HepG2 (cell line): Measurements from ENCODE around the gene BLOC1S4. TPM values are rescaled to one million over a fixed set of nuclear protein-coding genes. Genes with fewer than 3 reads are reported as not detected.

Source experiments
- ATAC-seq: fragments of 200-7000 bp; cut with Tn5 transposase; 3 replicates; pipeline ENCODE4 v1.9.1; 2020; ENCODE audit warnings: mild to moderate bottlenecking, moderate library complexity
- BruUV-seq: library from RNA; stranded (reverse); fragments of 400-500 nt; replicated peaks from 2 replicates; lab custom pipeline; 2021; lab: Mats Ljungman, UMichigan
- CTCF ChIA-PET: fragments of 300-600 bp; formaldehyde crosslinking; extraction: SDS; loops from one replicate; lab custom pipeline; 2021; ENCODE audit warnings: low total read pairs, inconsistent platforms, low intra/inter-chr PET ratio; lab: Yijun Ruan, JAX
- POLR2A ChIA-PET: fragments of 350-600 bp; sonication (Branson Sonifier 250); formaldehyde crosslinking; loops from one replicate; lab custom pipeline; 2020; ENCODE audit warnings: antibody characterized with exemption, inconsistent platforms; lab: Yijun Ruan, JAX
- DNase-seq: peaks from one replicate; pipeline ENCODE4 v3.0.0-alpha.2; 2015; ENCODE audit warnings: low spot score
- FAIRE-seq: peaks from 3 replicates; lab custom pipeline; 2011; peaks lifted over from hg19 to GRCh38; lab: Jason Lieb, UNC
- H2AFZ ChIP-seq: one replicate; pipeline ENCODE4 v1.6.1; 2011; ENCODE audit warnings: low read length, inconsistent platforms
- H3K27ac ChIP-seq: fragments of 300-600 bp; 3 replicates; pipeline ENCODE4 v1.8.0; 2011; ENCODE audit warnings: mixed run types, mild to moderate bottlenecking, mixed read lengths, low read length, inconsistent platforms; ENCODE audit not compliant: insufficient read depth; ENCODE audit errors: extremely low read length
- H3K27me3 ChIP-seq, 2 experiments: fragments of 200-600 bp in 1 of 2; 2 replicates in 1 of 2; 3 replicates in 1 of 2; pipeline versions ENCODE4 v1.6.0 to v1.8.0; 2011; ENCODE audit warnings: low read length in 2 of 2, mild to moderate bottlenecking in 2 of 2, moderate library complexity in 2 of 2, inconsistent platforms in 1 of 2; ENCODE audit not compliant: insufficient read depth in 2 of 2, control insufficient read depth in 1 of 2
- H3K36me3 ChIP-seq, 2 experiments: fragments of 200-600 bp in 1 of 2; replicated peaks in 1 of 2; 2 replicates in 1 of 2; 3 replicates in 1 of 2; pipeline versions ENCODE4 v1.5.1 to v1.8.0; 2011; ENCODE audit warnings: low read length in 2 of 2, inconsistent platforms in 1 of 2; ENCODE audit not compliant: insufficient read depth in 2 of 2, control insufficient read depth in 1 of 2
- H3K4me1 ChIP-seq: 2 replicates; pipeline ENCODE4 v1.5.1; 2012; ENCODE audit warnings: low read length, inconsistent platforms; ENCODE audit not compliant: insufficient read depth
- H3K4me2 ChIP-seq: 2 replicates; pipeline ENCODE4 v1.6.0; 2011; ENCODE audit warnings: low read depth, low read length, inconsistent platforms
- H3K4me3 ChIP-seq, 3 experiments: fragments of 200-600 bp in 1 of 3; sonication (generic), shearing (Covaris generic) in 1 of 3; replicated peaks in 1 of 3; 2 replicates each; pipeline ENCODE4 v1.5.1; 2011 to 2016; ENCODE audit warnings: low read length in 3 of 3, inconsistent platforms in 2 of 3, low read depth in 2 of 3, mild to moderate bottlenecking in 2 of 3, control low read depth in 1 of 3, mixed read lengths in 1 of 3; ENCODE audit not compliant: insufficient read depth in 1 of 3
- H3K79me2 ChIP-seq: one replicate; pipeline ENCODE4 v1.6.1; 2011; ENCODE audit warnings: low read length, inconsistent platforms; ENCODE audit not compliant: insufficient read depth
- H3K9ac ChIP-seq: 2 replicates; pipeline ENCODE4 v1.6.0; 2011; ENCODE audit warnings: mild to moderate bottlenecking, low read depth, low read length, inconsistent platforms; ENCODE audit not compliant: insufficient read depth
- H3K9me3 ChIP-seq: 2 replicates; pipeline ENCODE4 v1.5.1; 2012; ENCODE audit warnings: mild to moderate bottlenecking, low read length
- H4K20me1 ChIP-seq: 2 replicates; pipeline ENCODE4 v1.6.0; 2011; ENCODE audit warnings: inconsistent platforms, mild to moderate bottlenecking, low read length, moderate library complexity; ENCODE audit not compliant: insufficient read depth
- MTA1 ChIP-seq: sonication (generic); formaldehyde crosslinking; IDR thresholded peaks from 2 replicates; pipeline ENCODE4 v1.4.0; 2020; ENCODE audit warnings: missing genetic modification reagents, mild to moderate bottlenecking, borderline replicate concordance
- PAX8 ChIP-seq: sonication (generic); formaldehyde crosslinking; IDR thresholded peaks from 2 replicates; pipeline ENCODE4 v1.8.0; 2022; ENCODE audit warnings: mild to moderate bottlenecking, missing genetic modification reagents, borderline replicate concordance
- TOPORS ChIP-seq: sonication (generic); formaldehyde crosslinking; IDR thresholded peaks from 2 replicates; pipeline ENCODE4 v1.8.0; 2023; ENCODE audit warnings: mild to moderate bottlenecking, missing genetic modification reagents
- ZFAT ChIP-seq: sonication (generic); formaldehyde crosslinking; conservative IDR thresholded peaks from 2 replicates; pipeline ENCODE4 v1.8.1; 2023; ENCODE audit warnings: missing genetic modification reagents, inconsistent platforms
- ZNF335 ChIP-seq: sonication (generic); formaldehyde crosslinking; IDR thresholded peaks from 2 replicates; pipeline ENCODE4 v1.4.0; 2020; ENCODE audit warnings: missing genetic modification reagents
- WGBS: methylation state at CpG from one replicate; pipeline ENCODE4 v1.1.6; 2017; ENCODE audit warnings: low lambda C conversion rate; 5-methylcytosine and 5-hydroxymethylcytosine counted together
- in situ Hi-C: cut with HindIII; loops from 2 replicates; pipeline ENCODE4 v1.10.0; 2017; ENCODE audit warnings: low pct_unique_long_range_greater_than_20kb; ENCODE audit not compliant: extremely low pct_ligation_motif_present
- intact Hi-C: fragments of 100-400 bp; cut with micrococcal nuclease; formaldehyde crosslinking; loops from one replicate; pipeline ENCODE4 v1.10.0; 2022; ENCODE audit not compliant: unreplicated experiment
- polyA plus RNA-seq, 8 experiments: library from polyadenylated mRNA; depleted of rRNA in 3 of 8; stranded (reverse) in 7 of 8; unstranded in 1 of 8; fragments of >200 nt; fragmentation: Illumina TruSeq in 4 of 8; extraction: Trizol in 4 of 8; gene quantifications; 2 replicates each; pipeline versions ENCODE4 v1.2.1 to v1.2.3, GENCODE V29; 2011 to 2016; ENCODE audit warnings: low read depth in 4 of 8, missing spikeins in 1 of 8, mixed read lengths in 1 of 8; ENCODE audit not compliant: insufficient read depth in 1 of 8
- total RNA-seq, 5 experiments: library from RNA; depleted of rRNA; stranded (reverse); fragments of >200 nt; fragmentation: Illumina TruSeq; extraction: Trizol; gene quantifications; 2 replicates each; pipeline ENCODE4 v1.2.3, GENCODE V29; 2016; ENCODE audit warnings: low read depth in 1 of 5
- TF ChIP-seq, protein P1 (sequence below): sonication (generic); formaldehyde crosslinking; IDR thresholded peaks from 2 replicates; pipeline ENCODE4 v1.4.0; 2020; ENCODE audit warnings: missing genetic modification reagents, borderline replicate concordance

BLOC1S4 gene
- total and polyA plus RNA-seq, 2 of the 13 experiments (the other 11 are each of a cell fraction or from before 2014, with no cell fraction given), result 15.5 to 20.9 TPM

DNA sequence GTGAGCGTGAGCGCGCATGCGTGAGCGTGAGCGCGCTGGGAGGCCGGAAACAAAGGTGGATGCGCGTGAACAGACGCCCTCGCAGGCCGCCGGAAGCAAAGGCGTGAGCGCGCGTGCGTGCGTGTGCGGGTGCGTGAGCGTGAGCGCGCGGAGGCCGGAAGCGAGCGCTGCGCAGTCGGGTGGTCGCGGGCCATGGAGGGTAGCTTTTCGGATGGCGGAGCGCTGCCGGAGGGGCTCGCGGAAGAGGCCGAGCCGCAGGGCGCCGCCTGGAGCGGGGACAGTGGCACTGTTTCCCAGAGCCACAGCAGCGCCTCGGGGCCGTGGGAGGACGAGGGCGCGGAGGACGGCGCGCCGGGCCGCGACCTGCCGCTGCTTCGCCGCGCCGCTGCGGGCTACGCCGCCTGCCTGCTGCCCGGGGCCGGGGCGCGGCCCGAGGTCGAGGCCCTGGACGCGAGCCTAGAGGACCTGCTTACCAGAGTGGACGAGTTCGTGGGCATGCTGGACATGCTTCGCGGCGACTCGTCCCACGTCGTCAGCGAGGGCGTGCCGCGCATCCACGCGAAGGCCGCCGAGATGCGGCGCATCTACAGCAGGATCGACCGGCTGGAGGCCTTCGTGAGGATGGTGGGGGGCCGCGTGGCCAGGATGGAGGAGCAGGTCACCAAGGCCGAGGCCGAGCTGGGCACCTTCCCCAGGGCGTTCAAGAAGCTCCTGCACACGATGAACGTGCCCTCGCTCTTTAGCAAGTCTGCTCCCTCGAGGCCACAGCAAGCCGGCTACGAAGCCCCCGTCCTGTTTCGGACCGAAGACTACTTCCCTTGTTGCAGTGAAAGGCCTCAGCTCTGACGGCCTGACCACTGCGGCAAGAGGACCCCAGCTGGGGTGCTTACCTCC is at the start of gene BLOC1S4 (continued):
- TF ChIP-seq MTA1, result peak; percentile 70; the same call in 1 of the 2 replicates
- TF ChIP-seq, all 625 proteins: peak for 248

DNA sequence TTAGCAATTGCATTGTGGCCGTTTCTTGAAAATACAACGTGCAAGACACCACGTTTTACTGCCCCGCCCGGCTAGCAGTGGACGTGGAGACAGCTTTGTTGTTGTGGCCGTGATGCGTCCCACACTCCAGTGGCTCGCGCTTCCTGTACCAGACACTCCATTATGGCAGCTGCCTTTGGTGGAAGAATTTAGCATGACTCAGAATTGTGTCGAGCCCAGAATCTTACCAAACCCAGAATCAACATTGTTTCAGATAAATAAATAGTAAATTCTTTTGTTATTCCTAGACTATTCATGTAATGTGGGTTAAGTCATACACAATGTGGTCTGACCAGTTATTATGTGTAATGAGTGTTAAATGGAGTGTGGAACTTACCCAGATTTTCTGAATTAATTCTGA is 47.6 kb upstream of the BLOC1S4 start:
- no peaks in the 10 kb centered on the region for H3K27me3 ChIP-seq
- no peak overlapping the region for H3K27ac ChIP-seq
- H3K36me3 ChIP-seq, result no peaks in the 10 kb centered on the region; a peak in 1 of 5 replicates
- intact Hi-C loops (no loop called here), in situ Hi-C loops (no loop called here)
- BruUV-seq, result no TSS peak
- TF ChIP-seq PAX8 (no peak), ZFAT (CRISPR knock-in tag) (no peak), TOPORS (CRISPR knock-in tag) (no peak), ZNF335 (CRISPR knock-in tag) (no peak)
- TF ChIP-seq, protein P1, sequence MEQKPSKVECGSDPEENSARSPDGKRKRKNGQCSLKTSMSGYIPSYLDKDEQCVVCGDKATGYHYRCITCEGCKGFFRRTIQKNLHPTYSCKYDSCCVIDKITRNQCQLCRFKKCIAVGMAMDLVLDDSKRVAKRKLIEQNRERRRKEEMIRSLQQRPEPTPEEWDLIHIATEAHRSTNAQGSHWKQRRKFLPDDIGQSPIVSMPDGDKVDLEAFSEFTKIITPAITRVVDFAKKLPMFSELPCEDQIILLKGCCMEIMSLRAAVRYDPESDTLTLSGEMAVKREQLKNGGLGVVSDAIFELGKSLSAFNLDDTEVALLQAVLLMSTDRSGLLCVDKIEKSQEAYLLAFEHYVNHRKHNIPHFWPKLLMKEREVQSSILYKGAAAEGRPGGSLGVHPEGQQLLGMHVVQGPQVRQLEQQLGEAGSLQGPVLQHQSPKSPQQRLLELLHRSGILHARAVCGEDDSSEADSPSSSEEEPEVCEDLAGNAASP (CRISPR knock-in tag), result no peak
- H3K4me1 ChIP-seq, result peaks cover 11% of the 10 kb centered on the region
- CTCF ChIA-PET, result no interaction called here
- no peaks in the 10 kb centered on the region for H3K79me2 ChIP-seq
- no peak overlapping the region for H3K4me2 ChIP-seq
- FAIRE-seq (no peak), ATAC-seq (no peak), DNase-seq (no peak)
- H3K9me3 ChIP-seq, result no peaks in the 10 kb centered on the region
- POLR2A ChIA-PET, result no interaction called here
- H3K4me3 ChIP-seq, result no peak overlapping the region
- H2AFZ ChIP-seq, result no peak overlapping the region
- H4K20me1 ChIP-seq, result no peaks in the 10 kb centered on the region
- 93% methylated on average over 8 of the region's 11 CpGs for WGBS
- no peak overlapping the region for H3K9ac ChIP-seq
